ENCODE data around the gene LGALS4. TPM values are rescaled to one million over a fixed set of nuclear protein-coding genes. Genes with fewer than 3 reads are reported as not detected.

Gene LGALS4
- total RNA-seq, 2 experiments from 2014 or later, result not detected

DNA sequence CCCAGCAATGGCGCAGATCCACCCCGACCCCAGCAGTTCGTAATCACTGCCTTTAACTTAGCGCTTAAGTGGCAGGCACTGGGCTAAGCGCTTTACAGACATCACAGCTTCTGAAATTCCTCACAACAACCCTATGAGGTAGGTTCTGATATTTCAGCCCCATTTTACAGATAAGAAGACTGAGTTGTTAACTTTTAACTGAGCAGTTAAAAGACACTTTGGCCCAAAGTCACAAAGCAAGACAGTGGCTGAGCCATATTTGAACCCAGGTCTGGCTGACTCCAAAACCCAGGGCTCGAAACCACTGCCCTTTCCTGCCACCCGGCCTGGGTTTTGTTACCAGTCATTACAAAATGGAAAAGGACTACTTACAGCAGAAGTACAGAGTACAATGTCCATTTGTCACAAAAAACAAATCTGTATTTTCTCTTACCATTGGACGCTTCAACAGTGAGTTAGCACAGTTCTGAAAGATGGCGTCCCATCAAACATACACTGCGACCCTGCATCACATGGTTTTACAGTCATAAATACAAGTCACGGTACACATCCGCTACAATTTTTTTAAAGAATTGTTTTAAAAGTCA is 28.5 kb upstream of the LGALS4 start:
- Mint-ChIP-seq H3K36me3 (ENCODE audit: low read depth) (peaks cover 83% of the 10 kb centered on the region), H3K27me3 (ENCODE audit: low read depth) (no peaks in the 10 kb centered on the region), H3K4me1 (ENCODE audit: low read depth) (peaks cover 81% of the 10 kb centered on the region), H3K4me3 (no peak overlapping the region), H3K9me3 (no peaks in the 10 kb centered on the region), H3K27ac (peak overlapping the region; percentile 93)
- DNase-seq, result no peak
- intact Hi-C loops (cut with micrococcal nuclease), result no loop called here
- CTCF ChIA-PET, result interaction anchor here (0.7 to 1.4 kb wide), 2 partner anchors 46 to 111 kb away, joined by 3 read pairs; no protein-coding TSS in a partner anchor

DNA sequence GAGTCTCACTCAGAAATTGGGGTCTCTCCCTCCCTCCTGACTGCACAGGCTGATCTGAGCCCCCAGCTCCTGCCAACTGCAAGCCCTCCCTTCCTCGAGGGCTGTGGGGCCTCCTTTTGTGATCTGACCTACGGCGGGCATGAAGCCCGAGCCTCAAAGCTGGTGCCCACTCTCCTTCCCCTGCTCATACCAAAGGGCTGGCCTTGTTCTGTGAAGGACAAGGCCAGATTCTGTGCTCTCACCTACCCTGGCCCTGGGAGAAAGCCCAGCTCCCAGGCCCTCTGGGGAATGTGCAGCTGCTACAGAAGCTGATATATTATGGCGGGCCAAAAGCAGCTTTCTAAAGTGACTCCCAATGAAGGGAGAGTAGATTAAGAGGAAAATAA is 27.8 kb upstream of the LGALS4 start:
- Mint-ChIP-seq H3K36me3 (ENCODE audit: low read depth) (peaks cover 81% of the 10 kb centered on the region), H3K27ac (peak overlapping the region; percentile 93), H3K9me3 (no peaks in the 10 kb centered on the region), H3K4me3 (no peak overlapping the region), H3K27me3 (ENCODE audit: low read depth) (no peaks in the 10 kb centered on the region), H3K4me1 (ENCODE audit: low read depth) (peaks cover 74% of the 10 kb centered on the region)
- intact Hi-C loops (cut with micrococcal nuclease), result no loop called here
- CTCF ChIA-PET, result interaction anchor here (0.7 to 1.4 kb wide), 2 partner anchors 47 to 110 kb away, joined by 3 read pairs; no protein-coding TSS in a partner anchor
- DNase-seq, result no peak

DNA sequence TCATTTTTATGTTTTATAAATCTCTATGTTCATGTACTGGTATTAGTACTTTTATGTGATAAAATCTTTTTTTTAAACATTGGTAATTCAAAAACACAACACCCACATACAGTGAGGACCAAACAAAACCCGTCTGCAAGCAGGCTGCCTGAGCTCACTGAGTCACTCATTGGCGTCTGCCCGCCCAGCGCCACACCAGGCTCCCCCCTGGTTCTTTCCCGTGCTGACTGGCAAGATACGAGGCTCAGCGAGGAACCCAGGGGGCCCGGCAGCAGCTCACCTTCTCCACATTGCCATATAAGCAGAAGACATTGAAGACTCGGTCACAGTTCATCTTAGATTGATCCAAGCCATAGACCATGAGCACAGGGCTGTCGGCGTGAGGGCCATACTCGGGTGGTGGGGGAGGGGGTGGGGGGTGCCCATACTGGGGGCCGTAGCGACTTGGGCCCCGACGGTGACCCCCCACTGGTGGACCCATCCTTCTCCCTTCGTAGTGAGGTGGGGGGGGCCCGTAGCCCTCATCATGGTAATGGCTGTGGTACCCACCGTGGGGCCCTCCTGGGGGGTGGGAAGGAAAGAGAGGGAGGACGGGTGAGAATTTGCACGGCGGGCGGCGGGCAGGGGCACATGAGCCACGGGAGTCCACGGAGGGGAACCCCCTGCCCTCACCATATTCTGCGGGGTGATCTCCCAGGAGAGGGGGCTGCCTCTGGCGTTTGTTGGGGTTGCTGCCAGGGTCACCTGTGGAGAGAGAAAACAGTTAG is 27.3 kb upstream of the LGALS4 start:
- CTCF ChIA-PET, result interaction anchor here (1.4 kb wide), 1 partner anchor 48 kb away, joined by 3 read pairs; no protein-coding TSS in a partner anchor
- intact Hi-C loops (cut with micrococcal nuclease), result loop anchor here (10.0 kb wide), 2 partner anchors 435 to 525 kb away; partner anchors contain the start of genes FAM98C, KCNK6 and YIF1B

DNA sequence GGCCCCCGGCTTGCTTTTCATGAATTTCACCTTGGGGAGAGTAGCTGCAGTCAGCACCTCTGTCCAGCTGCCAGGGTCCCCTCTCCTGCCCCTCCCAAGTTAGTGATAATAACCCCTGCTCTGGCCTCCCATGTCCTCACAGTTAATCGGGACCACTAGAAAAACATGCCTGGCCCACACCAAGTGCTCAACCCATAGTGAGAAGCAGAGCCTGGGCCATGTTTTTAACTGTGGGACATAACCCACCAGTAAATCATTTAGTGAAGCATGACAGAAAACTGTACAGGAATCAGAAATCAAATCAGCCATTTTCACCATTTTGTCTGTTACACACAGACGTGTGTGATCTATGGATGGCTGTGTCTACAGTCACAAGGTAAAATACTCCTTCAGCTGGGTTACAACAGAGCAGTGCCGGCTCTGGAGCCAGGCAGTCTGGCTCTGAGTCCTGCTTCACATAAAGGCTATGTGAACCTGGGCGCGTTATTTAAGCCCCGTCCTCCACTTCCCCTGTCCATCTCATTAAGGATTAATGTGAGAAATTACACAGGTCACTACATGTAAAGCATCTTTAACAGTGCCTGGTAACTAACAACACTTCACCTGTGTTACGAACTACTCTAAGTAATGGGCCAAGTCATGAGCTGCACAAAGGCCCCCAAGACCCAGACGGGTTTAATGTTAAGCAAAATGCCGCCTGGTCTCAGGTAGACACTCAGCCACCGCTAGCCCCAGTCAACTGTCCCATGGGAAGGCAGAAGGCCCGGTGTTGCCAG is 26.4 kb upstream of the LGALS4 start:
- Mint-ChIP-seq H3K4me3 (peak overlapping the region; percentile 37), H3K4me1 (ENCODE audit: low read depth) (peaks cover 64% of the 10 kb centered on the region), H3K27ac (peak overlapping the region; percentile 89), H3K36me3 (ENCODE audit: low read depth) (peaks cover 69% of the 10 kb centered on the region), H3K27me3 (ENCODE audit: low read depth) (no peaks in the 10 kb centered on the region), H3K9me3 (no peaks in the 10 kb centered on the region)
- DNase-seq, result no peak
- CTCF ChIA-PET, result interaction anchor here (0.7 to 0.9 kb wide), 2 partner anchors 8 to 204 kb away, joined by 3 to 4 read pairs; no protein-coding TSS in a partner anchor
- intact Hi-C loops (cut with micrococcal nuclease), result loop anchor here (1.0 to 10.0 kb wide), 6 partner anchors 10 to 524 kb away; partner anchors contain the start of genes FAM98C, HNRNPL, KCNK6 and YIF1B

More for the DNA sequence above, 27.3 kb upstream of the LGALS4 start:
- H3K4me3 Mint-ChIP-seq, result peak overlapping the region; percentile 15
- H3K4me1 Mint-ChIP-seq (ENCODE audit: low read depth), result peaks cover 68% of the 10 kb centered on the region
- H3K9me3 Mint-ChIP-seq, result no peaks in the 10 kb centered on the region
- H3K27ac Mint-ChIP-seq, result peak overlapping the region; percentile 93
- peak; percentile 30 for DNase-seq
- H3K36me3 Mint-ChIP-seq (ENCODE audit: low read depth), result peaks cover 77% of the 10 kb centered on the region
- H3K27me3 Mint-ChIP-seq (ENCODE audit: low read depth), result no peaks in the 10 kb centered on the region

DNA sequence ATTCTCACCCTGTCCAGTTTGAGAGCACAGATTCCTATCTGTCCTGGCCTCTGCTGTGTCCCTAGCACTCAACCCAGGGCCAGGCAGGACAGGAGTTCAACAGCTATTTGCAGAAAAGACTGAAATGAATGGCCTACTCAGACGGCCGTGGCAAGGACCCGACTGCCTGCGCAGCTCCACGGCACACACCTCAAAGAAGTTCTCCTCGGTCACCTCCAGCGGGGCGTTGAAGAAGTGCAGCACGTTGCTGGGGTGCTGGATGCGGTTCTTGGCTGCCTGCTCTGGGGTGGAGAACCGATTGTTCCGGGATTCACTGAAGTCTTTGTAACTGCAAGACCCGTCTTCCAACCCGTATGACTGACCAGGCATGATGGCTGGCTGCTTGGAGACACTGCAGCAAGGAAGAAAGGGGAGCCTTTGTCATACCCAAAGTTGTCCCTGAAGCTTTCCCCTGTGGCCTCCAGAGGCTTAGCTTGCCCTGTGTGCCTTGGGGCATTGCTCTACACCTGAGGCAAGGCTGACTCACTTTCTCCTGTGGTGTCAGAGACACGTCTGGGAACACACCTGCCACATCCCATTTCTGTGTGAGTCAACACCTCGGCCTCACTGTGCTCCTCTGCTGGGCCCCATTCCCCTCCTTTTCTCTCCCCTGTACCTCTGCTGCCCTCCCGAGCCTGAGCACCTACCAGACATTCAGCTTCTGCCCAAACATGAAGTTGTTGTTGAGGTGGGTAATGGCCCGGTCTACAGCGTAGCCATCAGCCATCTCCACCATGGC is 25.7 kb upstream of the LGALS4 start:
- peak overlapping the region; percentile 89 for H3K27ac Mint-ChIP-seq
- H3K36me3 Mint-ChIP-seq (ENCODE audit: low read depth), result peaks cover 61% of the 10 kb centered on the region
- peaks cover 60% of the 10 kb centered on the region for H3K4me1 Mint-ChIP-seq (ENCODE audit: low read depth)
- no peaks in the 10 kb centered on the region for H3K9me3 Mint-ChIP-seq
- peak overlapping the region; percentile 37 for H3K4me3 Mint-ChIP-seq
- intact Hi-C loops (cut with micrococcal nuclease), result loop anchor here (1.0 to 10.0 kb wide), 6 partner anchors 11 to 524 kb away; partner anchors contain the start of genes FAM98C, HNRNPL, KCNK6 and YIF1B
- no peaks in the 10 kb centered on the region for H3K27me3 Mint-ChIP-seq (ENCODE audit: low read depth)
- CTCF ChIA-PET, result interaction anchor here (0.7 to 0.9 kb wide), 2 partner anchors 9 to 203 kb away, joined by 3 to 4 read pairs; no protein-coding TSS in a partner anchor
- peak; percentile 94 for DNase-seq

DNA sequence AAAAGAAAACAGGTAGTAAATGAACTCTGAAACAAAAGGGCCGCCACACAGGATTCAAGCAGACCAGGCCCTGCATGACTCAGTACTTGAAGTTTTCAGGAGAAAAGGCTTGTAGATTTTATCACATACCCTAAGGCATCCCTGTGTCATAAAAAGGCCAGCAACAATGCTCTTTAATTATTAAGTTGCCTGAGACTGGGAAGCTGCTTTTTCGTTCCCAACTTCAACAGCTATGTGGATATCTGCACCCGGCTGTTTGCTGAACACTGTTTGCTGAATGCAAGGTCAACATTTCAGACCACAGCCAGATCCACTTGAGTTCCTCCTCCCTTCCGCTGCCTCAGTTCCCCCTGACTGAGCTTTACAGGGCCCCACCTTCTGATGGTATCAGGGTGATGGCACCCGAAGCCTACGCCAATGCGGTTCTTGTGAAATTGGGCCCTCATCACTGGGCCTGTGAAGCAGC is 24.9 kb upstream of the LGALS4 start:
- H3K9me3 Mint-ChIP-seq, result no peaks in the 10 kb centered on the region
- intact Hi-C loops (cut with micrococcal nuclease), result loop anchor here (1.0 to 10.0 kb wide), 6 partner anchors 12 to 523 kb away; partner anchors contain the start of genes FAM98C, HNRNPL, KCNK6 and YIF1B
- CTCF ChIA-PET, result no interaction called here
- peaks cover 53% of the 10 kb centered on the region for H3K4me1 Mint-ChIP-seq (ENCODE audit: low read depth)
- no peaks in the 10 kb centered on the region for H3K27me3 Mint-ChIP-seq (ENCODE audit: low read depth)
- H3K4me3 Mint-ChIP-seq, result no peak overlapping the region
- DNase-seq, result no peak
- peak overlapping the region; percentile 89 for H3K27ac Mint-ChIP-seq
- peaks cover 54% of the 10 kb centered on the region for H3K36me3 Mint-ChIP-seq (ENCODE audit: low read depth)

DNA sequence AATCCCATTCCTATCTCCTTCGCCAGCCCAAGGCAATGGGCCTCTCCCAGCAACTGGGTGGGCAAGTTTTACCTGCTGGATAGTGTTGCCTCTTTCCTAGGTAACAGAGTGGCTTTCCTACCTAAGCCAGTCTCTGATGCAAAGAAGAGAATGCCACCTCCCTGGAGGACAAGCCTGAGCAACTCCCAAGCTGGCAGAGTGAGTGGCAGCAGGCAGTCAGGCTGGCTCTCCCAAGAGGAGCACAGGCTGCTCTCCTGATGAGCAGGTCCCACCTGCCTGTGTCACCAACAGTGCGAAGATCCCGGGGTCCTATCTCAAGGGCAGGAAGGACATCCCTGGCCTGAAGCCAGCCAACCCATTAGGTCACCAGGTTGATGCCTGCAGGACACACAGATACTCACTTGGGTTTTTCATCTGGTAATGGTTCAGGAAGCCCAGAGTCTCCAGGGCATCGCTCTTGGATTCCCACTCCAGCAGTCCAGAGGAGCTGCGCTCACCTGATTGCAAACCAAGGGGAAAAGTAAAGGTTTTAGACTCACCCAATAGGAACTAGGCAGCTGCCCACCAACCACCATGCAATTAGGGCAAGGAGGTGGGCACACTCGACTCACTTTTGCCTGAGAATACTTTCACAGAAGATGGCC is 24.4 kb upstream of the LGALS4 start:
- no peaks in the 10 kb centered on the region for H3K27me3 Mint-ChIP-seq (ENCODE audit: low read depth)
- no peaks in the 10 kb centered on the region for H3K9me3 Mint-ChIP-seq
- peak overlapping the region; percentile 76 for H3K27ac Mint-ChIP-seq
- H3K4me1 Mint-ChIP-seq (ENCODE audit: low read depth), result peaks cover 49% of the 10 kb centered on the region
- H3K4me3 Mint-ChIP-seq, result no peak overlapping the region
- CTCF ChIA-PET, result no interaction called here
- DNase-seq, result no peak
- intact Hi-C loops (cut with micrococcal nuclease), result loop anchor here (10.0 kb wide), 2 partner anchors 432 to 522 kb away; partner anchors contain the start of genes FAM98C, KCNK6 and YIF1B
- peaks cover 48% of the 10 kb centered on the region for H3K36me3 Mint-ChIP-seq (ENCODE audit: low read depth)

DNA sequence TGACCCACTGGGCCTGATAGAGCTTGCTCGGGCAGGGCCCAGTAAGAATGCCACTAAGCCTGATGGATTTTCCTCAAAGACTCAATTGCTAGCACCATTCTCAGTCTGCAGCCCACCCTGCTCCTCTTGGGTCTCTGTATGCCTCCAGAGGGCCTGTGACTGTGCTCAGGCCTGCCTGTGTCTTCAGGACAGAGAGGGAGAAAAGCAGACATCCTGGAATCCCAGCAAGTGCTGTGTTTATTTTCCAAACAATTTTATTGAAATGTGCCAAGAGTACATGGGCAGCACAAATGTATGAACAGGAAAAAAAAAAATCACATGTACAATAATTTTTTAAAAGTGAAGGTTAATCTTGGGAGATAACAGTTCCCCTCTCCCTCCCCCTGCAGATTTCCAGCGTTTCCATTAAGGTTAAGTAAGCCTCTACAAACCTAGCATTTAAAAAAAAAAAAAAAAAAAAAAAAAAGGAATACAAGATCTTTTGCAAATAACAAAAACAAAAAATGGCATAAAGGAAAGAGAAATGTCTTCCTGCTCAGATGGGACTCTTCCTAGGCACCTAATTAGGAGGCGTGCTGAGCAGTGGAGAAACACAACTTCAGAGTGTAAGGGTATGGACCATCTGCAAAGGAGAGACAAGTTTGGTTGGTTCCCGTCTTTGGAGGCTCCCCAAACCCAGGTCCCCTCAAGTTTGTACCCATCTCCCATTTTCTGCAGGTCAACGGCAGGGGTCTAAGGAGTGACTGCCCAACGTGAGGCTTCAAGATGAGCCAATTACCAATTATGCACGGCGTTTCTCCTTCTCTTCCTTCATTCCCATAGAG is 23.6 kb upstream of the LGALS4 start:
- no peaks in the 10 kb centered on the region for H3K27me3 Mint-ChIP-seq (ENCODE audit: low read depth)
- no peaks in the 10 kb centered on the region for H3K9me3 Mint-ChIP-seq
- intact Hi-C loops (cut with micrococcal nuclease), result loop anchor here (10.0 kb wide), 2 partner anchors 432 to 522 kb away; partner anchors contain the start of genes FAM98C, KCNK6 and YIF1B
- CTCF ChIA-PET, result no interaction called here
- H3K27ac Mint-ChIP-seq, result peak overlapping the region; percentile 76
- peaks cover 42% of the 10 kb centered on the region for H3K36me3 Mint-ChIP-seq (ENCODE audit: low read depth)
- no peak overlapping the region for H3K4me3 Mint-ChIP-seq
- DNase-seq, result no peak
- peaks cover 46% of the 10 kb centered on the region for H3K4me1 Mint-ChIP-seq (ENCODE audit: low read depth)

DNA sequence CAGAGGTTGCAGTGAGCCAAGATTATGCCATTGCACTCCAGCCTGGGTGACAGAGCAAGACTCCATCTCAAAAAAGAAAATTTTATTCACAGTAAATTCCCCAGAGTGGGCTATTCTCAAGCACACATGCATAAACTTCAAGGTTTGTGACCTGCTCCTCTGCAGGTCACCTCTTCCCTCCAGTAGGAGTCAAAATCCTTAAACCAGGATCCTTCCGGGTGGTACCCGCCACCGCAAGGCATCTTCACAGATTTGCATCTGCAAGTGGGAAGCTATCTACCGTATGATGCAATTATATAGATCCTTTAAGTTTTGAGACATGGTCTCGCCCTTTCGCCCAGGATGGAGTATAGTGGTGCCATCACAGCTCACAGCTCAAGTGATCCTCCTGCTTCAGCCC is 21.8 kb upstream of the LGALS4 start:
- Mint-ChIP-seq H3K4me1 (ENCODE audit: low read depth) (peaks cover 44% of the 10 kb centered on the region), H3K9me3 (no peaks in the 10 kb centered on the region), H3K27ac (peak overlapping the region; percentile 73), H3K4me3 (no peak overlapping the region), H3K27me3 (ENCODE audit: low read depth) (no peaks in the 10 kb centered on the region), H3K36me3 (ENCODE audit: low read depth) (peaks cover 35% of the 10 kb centered on the region)
- intact Hi-C loops (cut with micrococcal nuclease), result loop anchor here (5.0 to 10.0 kb wide), 3 partner anchors 197 to 520 kb away; partner anchors contain the start of genes FAM98C, KCNK6 and YIF1B
- CTCF ChIA-PET, result interaction anchor here (0.8 to 1.5 kb wide), 2 partner anchors 198 to 199 kb away, joined by 3 to 5 read pairs; no protein-coding TSS in a partner anchor
- no peak for DNase-seq

DNA sequence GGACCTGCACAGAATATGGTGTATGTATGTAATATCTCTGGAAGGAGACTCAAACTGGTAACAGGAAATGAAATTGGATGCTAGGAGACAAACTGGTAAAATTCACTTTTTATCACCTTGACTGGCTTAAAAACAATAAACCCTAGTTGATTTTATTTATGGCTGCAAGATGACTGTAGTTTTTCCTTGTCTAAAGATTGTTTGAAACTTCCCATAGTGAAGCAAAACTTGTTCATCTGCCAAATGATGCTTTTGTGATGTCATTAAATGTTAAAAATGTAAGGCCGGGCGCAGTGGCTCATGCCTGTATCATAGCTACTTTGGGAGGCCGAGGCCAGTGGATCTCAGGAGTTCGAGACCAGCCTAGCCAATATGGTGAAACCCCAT is 21.4 kb upstream of the LGALS4 start:
- Mint-ChIP-seq H3K36me3 (ENCODE audit: low read depth) (peaks cover 34% of the 10 kb centered on the region), H3K27ac (peak overlapping the region; percentile 26), H3K4me3 (no peak overlapping the region), H3K27me3 (ENCODE audit: low read depth) (no peaks in the 10 kb centered on the region), H3K4me1 (ENCODE audit: low read depth) (peaks cover 39% of the 10 kb centered on the region), H3K9me3 (no peaks in the 10 kb centered on the region)
- intact Hi-C loops (cut with micrococcal nuclease), result loop anchor here (5.0 to 10.0 kb wide), 3 partner anchors 197 to 519 kb away; partner anchors contain the start of genes FAM98C, KCNK6 and YIF1B
- DNase-seq, result no peak
- CTCF ChIA-PET, result interaction anchor here (1.5 kb wide), 1 partner anchor 199 kb away, joined by 5 read pairs; no protein-coding TSS in a partner anchor

All from activated naive CD4-positive, alpha-beta T cell treated with anti-CD3 and anti-CD28 coated beads for 36 hours (primary cell).